HG03469 (cell line): Measurements from ENCODE around the gene TMEM132C.

Source experiments
- ATAC-seq: cut with Tn5 transposase; IDR thresholded peaks from one replicate; pipeline ENCODE4 v1.9.1; 2021; ENCODE audit warnings: mild to moderate bottlenecking, moderate library complexity, moderate number of reproducible peaks; ENCODE audit not compliant: unreplicated experiment

Gene TMEM132C

GRCh38 chr12:128745772-128746689 lies 479.1 kb downstream of the TMEM132C start:
- no peak for ATAC-seq

DNA sequence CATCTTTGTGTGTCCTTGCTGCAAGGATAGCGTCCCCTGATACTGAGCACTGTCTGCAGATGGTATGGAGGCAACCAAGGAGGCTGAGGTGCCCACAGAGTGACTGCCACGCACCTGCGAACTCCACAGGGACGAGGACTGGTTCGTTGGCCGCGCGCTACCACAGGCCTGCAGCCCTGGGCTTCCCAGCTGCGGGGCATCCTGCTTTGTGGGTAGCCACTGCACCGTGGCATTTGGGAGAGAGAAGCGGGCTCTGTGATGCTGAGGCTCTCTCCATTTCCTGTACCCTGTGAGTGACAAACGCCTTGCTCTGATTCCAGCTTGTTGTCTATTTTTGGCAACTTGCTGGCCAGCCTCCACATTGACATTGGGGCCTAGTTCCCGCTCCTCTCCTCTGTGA lies 480.5 kb downstream of the TMEM132C start:
- no peak for ATAC-seq

GRCh38 chr12:128752386-128752785 lies 485.4 kb downstream of the TMEM132C start:
- no peak for ATAC-seq

GRCh38 chr12:128753438-128753837 lies 486.5 kb downstream of the TMEM132C start:
- ATAC-seq: no peak

DNA sequence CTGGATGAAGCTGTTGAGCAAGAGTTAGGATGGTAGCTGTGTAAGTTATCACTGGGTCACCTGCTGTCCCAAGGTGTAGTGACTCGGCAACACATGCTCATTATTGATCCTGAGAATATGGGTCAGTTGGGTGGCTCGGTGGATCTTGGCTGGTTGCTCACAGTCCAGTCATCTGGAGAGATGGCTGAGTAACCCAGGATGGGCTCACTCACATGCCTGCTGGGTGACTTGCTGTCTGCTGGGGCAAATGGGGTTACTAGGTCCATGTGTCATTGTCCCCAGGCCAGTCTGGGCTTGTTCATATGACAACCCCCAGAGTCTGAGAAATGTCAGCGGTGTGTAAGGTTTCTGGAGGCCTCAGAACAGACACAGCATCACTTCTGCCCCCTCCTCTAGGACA lies 487.3 kb downstream of the TMEM132C start:
- ATAC-seq: no peak

DNA sequence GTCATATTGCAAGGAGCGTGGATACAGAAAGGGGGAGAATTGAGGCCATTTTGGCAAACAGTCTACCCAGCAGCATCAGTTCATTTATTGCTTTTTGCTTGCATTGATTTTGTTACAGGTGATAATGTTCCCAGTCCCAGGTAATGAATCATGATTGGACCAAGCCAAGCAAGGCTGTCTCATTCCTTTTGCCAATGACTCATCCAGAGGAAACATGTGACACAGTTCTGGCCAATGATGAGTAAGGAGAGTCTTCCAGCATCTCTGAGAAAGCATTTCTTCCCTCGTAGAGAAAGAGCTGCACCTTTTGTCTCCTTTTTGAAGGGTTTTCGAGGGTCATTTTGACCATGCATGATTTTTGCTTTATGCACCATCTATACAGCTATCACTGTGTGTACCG lies 488.6 kb downstream of the TMEM132C start:
- ATAC-seq: no peak
